ENCODE data around the gene DENND6B.

- no peak for TF ChIP-seq EZH2 (IDR thresholded peaks at IDR 0.05; ENCODE audit: low read depth)
- TF ChIP-seq CTCF (conservative IDR thresholded peaks at IDR 0.05) = no peak
These were observed 32.5 kb downstream of the DENND6B start for GRCh38 chr22:50294319-50294656.
